GM19023 (cell line): ENCODE results near the gene RASL11B.

Source experiments
- ATAC-seq: cut with Tn5 transposase; IDR thresholded peaks from one replicate; pipeline ENCODE4 v1.9.1; 2021; ENCODE audit warnings: mild to moderate bottlenecking, moderate library complexity; ENCODE audit not compliant: unreplicated experiment

RASL11B gene

GRCh38 chr4:52873191-52873590 is 11.1 kb downstream of the RASL11B start:
- no peak for ATAC-seq

DNA sequence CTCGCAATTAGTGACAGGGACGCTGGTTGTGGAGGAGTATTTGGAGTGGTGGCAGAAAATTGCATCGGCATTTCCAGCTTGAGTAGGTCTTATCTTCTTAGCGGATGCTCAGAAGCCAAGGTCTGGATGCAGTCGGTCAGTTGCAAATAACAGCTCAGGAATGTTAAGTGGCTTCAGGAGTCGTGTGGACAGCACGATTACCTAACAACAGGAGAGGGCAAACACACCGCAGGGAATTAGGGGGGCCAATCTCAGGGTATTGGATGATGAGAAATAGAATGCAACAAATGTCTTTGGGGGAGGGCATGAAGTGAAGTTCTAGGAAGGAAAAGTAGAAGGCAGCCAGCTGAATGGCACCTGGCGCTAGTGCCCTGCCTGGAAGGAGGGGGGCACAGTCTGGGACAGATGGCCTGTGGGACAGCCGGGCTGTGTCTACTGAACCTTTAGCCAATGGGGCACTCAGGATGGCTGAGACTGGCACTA is 11.8 kb downstream of the RASL11B start:
- ATAC-seq = no peak

GRCh38 chr4:52874948-52875347 is 12.8 kb downstream of the RASL11B start:
- ATAC-seq = no peak

- no peak for ATAC-seq
Measured at GRCh38 chr4:52876069-52876468, 14.0 kb downstream of the RASL11B start.

DNA sequence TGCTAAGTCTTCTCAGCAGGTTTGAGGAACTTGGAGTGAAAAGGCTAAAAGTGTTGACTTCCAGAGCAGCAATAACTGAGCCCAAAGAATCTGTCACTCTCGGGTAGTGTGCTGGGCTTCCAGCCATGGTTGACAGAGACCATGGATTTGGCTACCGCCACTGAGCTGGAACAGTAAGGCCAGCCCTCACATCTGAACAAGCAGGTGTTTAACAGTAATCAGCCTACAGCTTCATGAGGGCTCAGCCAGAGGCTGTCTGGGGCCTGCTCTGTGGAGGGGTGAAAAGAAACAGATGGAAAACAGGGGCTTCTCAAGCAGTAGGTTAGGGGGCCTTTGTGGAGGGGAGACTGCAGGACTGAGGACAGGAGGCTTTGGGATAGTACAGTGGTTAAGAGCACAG is 14.9 kb downstream of the RASL11B start:
- ATAC-seq = no peak

- no peak for ATAC-seq
Measured at GRCh38 chr4:52877694-52878093, 15.6 kb downstream of the RASL11B start.

GRCh38 chr4:52879471-52879870 is 17.4 kb downstream of the RASL11B start:
- no peak for ATAC-seq

DNA sequence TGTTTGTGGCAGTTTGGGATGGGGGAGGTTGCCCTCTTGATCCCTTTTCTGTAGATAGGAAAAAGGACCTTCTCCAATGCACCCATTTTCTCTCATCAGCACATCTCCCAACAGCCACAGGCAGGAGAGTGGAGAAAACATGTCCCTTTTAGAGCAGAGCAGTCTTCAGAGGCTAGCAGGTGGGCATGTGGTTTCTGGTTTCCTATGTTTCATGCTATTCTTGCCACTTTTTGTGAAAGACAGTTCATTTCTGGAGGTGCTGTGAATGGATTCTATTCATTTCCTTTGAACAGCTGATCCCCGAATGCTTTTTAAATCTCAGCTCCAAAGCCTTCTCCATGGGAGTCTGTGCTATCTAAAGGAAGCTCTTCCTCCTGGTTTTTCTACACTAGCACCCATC is 18.9 kb downstream of the RASL11B start:
- no peak for ATAC-seq

DNA sequence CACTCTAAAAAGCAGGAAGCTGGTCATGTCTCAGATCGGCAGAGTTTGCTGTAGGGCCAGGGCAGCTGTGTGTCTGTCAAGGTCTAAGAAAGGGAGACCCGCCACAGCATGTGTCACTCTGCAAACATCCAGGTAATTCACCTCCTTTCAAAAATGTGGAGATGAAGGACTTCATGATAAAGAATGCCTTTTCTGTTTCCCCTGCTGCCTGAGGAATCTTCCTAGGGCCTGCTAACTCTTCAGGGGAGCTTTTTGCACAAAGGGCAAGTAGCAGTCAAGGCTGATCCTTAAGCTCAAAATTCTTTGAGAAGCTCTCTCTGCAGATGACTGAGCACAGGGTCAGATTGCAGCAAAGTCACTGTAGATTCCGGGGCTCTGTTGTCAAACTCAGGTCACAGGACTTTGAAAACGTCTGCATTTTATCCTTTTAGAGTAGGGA is 21.1 kb downstream of the RASL11B start:
- ATAC-seq = no peak

DNA sequence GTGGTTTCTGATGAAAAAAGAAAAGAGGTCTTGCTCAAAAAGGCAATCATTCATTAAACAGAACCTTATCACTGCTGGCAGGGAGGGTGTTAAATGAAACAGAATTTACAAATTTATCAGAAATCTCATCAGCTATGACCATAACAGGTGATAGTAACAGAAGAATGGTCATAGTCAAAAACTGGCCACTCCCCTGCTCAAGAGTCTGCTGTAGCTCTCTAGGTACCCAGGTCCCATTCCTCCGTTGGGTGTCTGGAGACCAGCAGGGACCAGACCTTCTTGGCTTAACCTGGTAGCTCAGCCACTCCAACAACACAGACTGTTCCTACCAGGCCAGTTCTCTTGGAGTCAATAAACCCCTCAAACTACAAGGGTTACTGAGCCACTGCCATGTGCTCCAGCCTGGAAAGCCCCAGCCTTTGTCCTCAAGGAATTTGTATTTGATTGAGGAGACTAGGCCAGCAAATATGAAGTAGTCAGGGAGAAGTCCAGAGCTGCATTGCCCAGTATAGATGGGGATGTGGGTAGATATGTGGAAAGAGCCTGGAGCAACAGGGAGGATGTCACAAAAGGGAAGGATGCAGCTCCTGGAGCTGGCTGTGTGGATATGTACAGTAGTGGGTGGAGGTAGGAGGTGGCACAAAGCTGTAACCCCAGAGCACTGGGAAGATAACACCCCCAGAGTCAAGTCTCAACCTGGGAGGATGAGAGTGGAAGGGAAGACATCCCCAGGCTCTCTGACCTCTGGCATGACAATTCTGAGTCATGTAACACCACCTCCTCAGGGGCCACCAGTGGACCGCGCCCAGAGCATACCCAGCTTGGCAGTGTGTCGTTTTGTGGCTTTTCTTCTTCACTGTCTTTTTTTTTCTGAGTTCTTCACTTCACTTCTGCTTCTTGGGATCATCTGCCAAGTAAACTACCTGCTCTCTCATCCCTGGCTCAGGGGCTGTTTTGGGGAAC is 21.9 kb downstream of the RASL11B start:
- no peak for ATAC-seq

DNA sequence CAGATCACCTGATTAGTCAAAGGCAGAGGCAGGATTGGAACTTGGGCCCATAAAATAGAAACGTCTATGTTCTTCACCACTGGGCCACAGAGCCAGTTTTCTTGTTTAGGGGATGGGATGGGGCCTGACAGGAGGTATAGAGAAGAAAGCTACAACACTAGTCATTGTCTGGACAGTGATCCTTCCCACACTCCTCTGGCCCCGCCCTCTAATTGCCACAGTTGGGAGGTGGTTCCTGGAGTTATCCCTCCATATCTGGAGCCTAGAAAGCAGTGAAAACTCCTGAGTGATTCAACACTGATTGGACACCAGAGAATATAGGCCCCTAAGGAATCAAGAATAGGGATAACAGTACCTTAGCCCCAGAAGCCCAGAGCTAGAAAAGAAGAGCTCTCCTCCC is 22.9 kb downstream of the RASL11B start:
- no peak for ATAC-seq

DNA sequence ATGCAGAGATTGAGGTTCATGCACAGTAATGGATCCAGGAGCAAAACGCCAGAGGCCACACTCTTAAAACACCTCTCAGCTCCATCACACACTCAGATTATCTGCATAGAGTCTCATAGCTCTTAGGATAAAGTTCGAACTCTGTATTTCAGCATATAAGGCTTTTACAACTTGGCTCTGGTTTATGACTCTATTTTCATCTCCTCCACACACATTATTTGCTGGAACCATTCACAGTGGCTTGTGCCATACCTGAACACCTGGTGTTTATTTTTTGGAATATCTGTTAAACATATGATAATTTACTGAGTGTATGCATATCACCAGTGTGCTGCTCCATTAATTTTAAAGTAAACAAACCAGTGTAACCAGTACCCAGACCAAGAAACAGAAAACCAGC is 27.2 kb downstream of the RASL11B start:
- ATAC-seq = no peak

GRCh38 chr4:52889778-52890520 is 27.8 kb downstream of the RASL11B start:
- ATAC-seq = no peak

GRCh38 chr4:52890521-52890791 is 28.3 kb downstream of the RASL11B start:
- no peak for ATAC-seq

- ATAC-seq = no peak
Measured at GRCh38 chr4:52891743-52892142, 29.6 kb downstream of the RASL11B start.

GRCh38 chr4:52892880-52893279 is 30.8 kb downstream of the RASL11B start:
- no peak for ATAC-seq

- no peak for ATAC-seq
Measured at GRCh38 chr4:52894443-52894842, 32.3 kb downstream of the RASL11B start.

DNA sequence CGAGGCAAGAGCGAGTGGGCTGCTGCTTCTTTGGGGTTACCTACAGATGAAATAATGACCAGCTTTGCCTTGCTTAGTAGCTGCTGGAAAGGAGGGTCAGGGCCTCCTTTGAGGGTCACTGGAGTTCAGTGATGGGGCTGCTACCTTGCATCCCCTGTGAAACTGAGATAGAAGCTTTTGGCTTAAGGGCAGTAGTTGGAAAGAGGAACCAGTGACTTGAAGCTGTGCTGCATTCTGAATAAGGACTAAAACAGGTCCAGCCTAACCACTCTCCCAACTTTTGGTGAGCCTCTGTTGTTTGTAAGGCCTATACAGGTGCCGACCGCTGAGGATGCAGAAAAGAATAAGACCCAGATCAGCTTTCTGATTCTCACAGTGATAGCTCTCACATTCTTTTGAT is 41.2 kb downstream of the RASL11B start:
- no peak for ATAC-seq

- no peak for ATAC-seq
Measured at GRCh38 chr4:52904421-52904820, 42.3 kb downstream of the RASL11B start.

DNA sequence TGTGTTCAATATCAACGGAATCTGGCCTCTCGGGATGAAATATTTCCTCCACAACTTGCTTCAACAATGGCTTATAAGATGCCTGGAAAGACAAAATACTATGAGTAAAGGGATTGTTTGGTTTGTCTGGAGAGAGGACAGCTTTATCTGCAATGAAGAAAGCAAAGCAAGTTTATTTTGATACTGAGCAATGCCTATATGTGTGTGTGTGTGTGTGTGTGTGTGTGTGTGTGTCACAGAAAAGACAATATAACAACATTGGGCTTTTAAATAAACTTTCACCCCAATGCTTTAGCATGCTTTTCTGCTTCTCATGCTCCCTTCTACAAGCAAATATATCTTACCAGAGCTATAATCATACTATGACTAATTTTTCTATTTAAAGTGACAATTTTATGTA is 45.4 kb downstream of the RASL11B start:
- ATAC-seq = no peak

DNA sequence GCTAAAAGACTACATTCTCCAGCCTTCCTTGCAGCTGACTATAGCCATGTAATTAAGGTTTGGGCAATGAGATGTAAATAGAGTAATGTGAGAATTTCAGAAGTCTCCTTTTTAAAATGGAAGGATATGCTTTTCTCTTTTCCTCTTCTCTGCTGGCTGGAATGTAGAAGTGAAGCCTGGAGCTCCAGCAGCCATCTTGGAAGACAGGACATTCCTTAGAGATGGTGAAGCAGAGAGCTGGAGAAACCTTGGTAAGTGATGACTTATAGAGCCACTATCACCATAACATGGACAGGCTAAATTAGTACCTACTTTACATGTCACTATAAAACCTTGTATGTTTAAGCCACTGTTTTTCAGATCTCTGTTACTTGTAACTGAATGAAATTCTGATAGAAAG is 48.0 kb downstream of the RASL11B start:
- no peak for ATAC-seq

DNA sequence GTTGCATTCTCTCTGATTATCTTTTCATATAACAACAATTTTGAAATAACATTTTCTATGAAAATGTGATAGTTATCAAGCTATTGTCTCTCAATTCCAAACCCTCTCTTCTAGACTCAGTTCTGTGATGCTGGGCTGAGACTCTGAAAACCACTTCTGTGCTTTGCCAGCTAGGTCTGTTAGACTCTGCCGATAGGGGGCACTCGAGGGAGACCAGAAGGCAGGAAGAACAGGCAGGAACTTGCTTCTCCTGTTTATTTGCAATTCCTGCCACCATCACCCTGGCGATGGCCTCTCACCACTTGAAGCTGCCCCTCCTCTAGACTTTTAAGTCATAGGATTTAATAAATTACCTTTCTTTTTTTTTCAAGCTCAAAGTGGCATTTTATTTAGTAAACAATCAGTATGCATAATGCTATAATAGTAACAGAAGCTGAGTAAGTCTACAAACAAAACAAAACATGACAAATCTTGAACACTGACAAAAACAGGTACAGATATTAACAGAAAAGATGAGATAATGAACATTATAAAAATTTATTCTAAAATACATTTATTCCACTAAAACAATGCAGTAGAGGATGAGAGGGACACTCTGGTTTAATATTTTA is 49.7 kb downstream of the RASL11B start:
- ATAC-seq = no peak
